Esophagus muscularis mucosa (tissue), 4 donors: ENCODE data around the gene NEK9. TPM values are rescaled to one million over a fixed set of nuclear protein-coding genes. Genes with fewer than 3 reads are reported as not detected.
"Not testable (repeated sequence)": the region's sequence is repeated elsewhere in the genome, so short reads cannot be mapped to it uniquely, and the experiment has no call there.

Experiments
- DNase-seq: peaks from one replicate; pipeline ENCODE4 v3.0.0-alpha.2; 2017; ENCODE audit errors: extremely low spot score
- H3K27ac ChIP-seq, 4 donors: fragments of 200-600 bp; sonication (generic); replicated peaks in 1 of 4; 1 replicate in 3 of 4; 2 replicates in 1 of 4; pipeline ENCODE4 v1.5.1; 2016 to 2019; ENCODE audit warnings: mild to moderate bottlenecking in 1 of 4
- H3K27me3 ChIP-seq, 4 donors: fragments of 200-600 bp; sonication (generic); one replicate each; pipeline versions ENCODE4 v1.5.1 to v1.6.0; 2016 to 2019
- H3K36me3 ChIP-seq, 4 donors: fragments of 200-600 bp; sonication (generic); one replicate each; pipeline ENCODE4 v1.5.1; 2016 to 2019
- H3K4me1 ChIP-seq, 4 donors: fragments of 200-600 bp; sonication (generic); one replicate each; pipeline ENCODE4 v1.5.1; 2016 to 2019
- H3K4me3 ChIP-seq, 4 donors: fragments of 200-600 bp; sonication (generic); 1 replicate in 2 of 4; 2 replicates in 2 of 4; pipeline ENCODE4 v1.5.1; 2016 to 2019; ENCODE audit warnings: mild to moderate bottlenecking in 4 of 4, moderate library complexity in 1 of 4
- H3K9me3 ChIP-seq, 4 donors: fragments of 200-600 bp; sonication (generic); 1 replicate in 3 of 4; 2 replicates in 1 of 4; pipeline ENCODE4 v1.5.1; 2016 to 2019
- CTCF ChIP-seq, 3 experiments: fragments of 200-600 bp in 2 of 3; fragments of 450-650 bp in 1 of 3; sonication (generic) in 2 of 3; IDR thresholded peaks; one replicate each; pipeline ENCODE4 v1.5.1; 2017 to 2019; ENCODE audit warnings: antibody characterized with exemption in 3 of 3, mild to moderate bottlenecking in 2 of 3, moderate library complexity in 1 of 3
- EP300 ChIP-seq: sonication (generic); formaldehyde crosslinking; IDR thresholded peaks from one replicate; pipeline ENCODE4 v1.6.1; 2017; ENCODE audit warnings: antibody characterized with exemption
- POLR2A ChIP-seq: fragments of 450-650 bp; IDR thresholded peaks from one replicate; pipeline ENCODE4 v1.6.1; 2017; ENCODE audit warnings: antibody characterized with exemption, moderate library complexity, mild to moderate bottlenecking, low read depth
- POLR2AphosphoS5 ChIP-seq, 2 donors: sonication (generic); formaldehyde crosslinking; IDR thresholded peaks; one replicate each; pipeline ENCODE4 v1.6.1; 2017; ENCODE audit warnings: antibody characterized with exemption in 2 of 2
- WGBS: methylation state at CpG from one replicate; pipeline ENCODE4 v1.1.5; 2018; 5-methylcytosine and 5-hydroxymethylcytosine counted together
- intact Hi-C: fragments of 100-400 bp; cut with DNase I; formaldehyde crosslinking; loops from one replicate; pipeline ENCODE4 v1.15.1; 2023
- total RNA-seq, 4 donors: library from RNA; depleted of rRNA; stranded (reverse); fragments of >200 nt; gene quantifications; one replicate each; pipeline versions ENCODE4 v1.1.0 to v1.2.1, GENCODE V29; 2016

NEK9 gene
- total RNA-seq, 4 donors from 2014 or later: 52.3 to 111 (median 79.0) TPM

DNA sequence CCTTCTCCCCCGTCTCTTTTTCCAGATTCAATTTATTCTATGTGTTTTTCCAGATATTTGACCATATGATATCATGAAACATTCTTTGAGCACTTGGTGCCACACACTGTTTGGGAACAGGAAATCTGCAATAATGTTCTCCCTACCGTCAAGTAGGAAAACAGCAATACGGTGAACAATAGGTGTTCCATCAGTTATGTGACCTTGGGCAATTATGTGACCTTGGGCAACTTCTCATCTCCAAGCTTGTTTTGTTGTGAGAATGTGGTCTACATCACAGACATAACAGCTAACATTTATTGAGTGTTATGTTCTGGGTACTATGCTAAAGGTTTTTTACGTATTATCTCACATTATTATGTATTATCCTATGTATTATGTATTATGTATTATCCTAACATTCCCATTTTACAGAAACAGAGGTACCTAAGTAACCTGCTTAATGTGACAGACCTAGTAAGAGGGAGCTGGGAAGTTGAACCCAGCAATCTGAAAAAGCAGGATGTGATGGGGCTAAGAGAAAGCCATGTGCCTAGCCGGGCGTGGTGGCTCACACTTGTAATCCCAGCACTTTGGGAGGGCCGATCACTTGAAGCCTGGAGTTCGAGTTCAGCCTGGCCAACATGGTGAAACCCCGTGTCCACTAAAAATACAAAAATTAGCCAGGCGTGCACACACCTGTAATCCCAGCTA is 1.2 kb upstream of the NEK9 start:
- Histone ChIP-seq H3K27ac (peak overlapping the region; percentile 93 to 95 (median 94)), H3K36me3 (peaks cover 0 to 9% (median 7%) of the 10 kb centered on the region in 4 donors), H3K9me3 (no peaks in the 10 kb centered on the region), H3K4me1 (peaks cover 21 to 55% (median 48%) of the 10 kb centered on the region in 4 donors), H3K27me3 (no peaks in the 10 kb centered on the region), H3K4me3 (peak overlapping the region; percentile 73 to 83 (median 80))
- no peak for DNase-seq
- WGBS: 75% methylated on average over 10 of the region's 10 CpGs
- intact Hi-C loops: no loop called here
- TF ChIP-seq POLR2AphosphoS5 (IDR thresholded peaks at IDR 0.05) (no peak), EP300 (no peak), CTCF (IDR thresholded peaks at IDR 0.05) (no peak), POLR2A (no peak)

- Histone ChIP-seq H3K4me1 (peaks cover 21 to 50% (median 43%) of the 10 kb centered on the region in 4 donors), H3K4me3 (peak overlapping the region; percentile 73 to 83 (median 80)), H3K27ac (peak overlapping the region; percentile 93 to 95 (median 94))
- WGBS: 45% methylated on average over 16 of the region's 16 CpGs
- DNase-seq, H3K9me3 ChIP-seq, intact Hi-C loops, H3K27me3 ChIP-seq, H3K36me3 ChIP-seq: not testable (repeated sequence)
Observed at GRCh38 chr14:75127474-75127820, 599 bp upstream of the NEK9 start.

DNA sequence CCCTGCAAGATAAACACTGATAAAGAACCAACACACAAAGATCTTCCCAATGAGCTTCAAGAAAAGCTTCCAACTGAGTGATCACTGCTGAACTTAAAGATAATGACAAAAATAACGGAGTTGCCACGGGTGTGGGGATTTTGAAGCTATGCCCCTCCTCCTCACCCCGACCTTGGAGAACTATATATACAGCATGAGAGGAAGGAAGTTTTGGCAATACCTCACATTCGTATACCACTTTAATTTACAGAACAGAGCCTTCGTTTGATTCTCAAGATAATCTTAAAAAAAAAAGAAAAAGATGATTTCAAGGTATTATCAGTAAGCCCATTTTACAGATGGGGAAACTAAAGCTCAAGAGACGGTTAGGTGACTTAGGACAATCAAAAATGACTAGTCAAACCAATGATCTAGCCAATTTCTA is 715 bp downstream of the NEK9 start:
- no peaks in the 10 kb centered on the region for H3K27me3 ChIP-seq
- no peak for TF ChIP-seq POLR2A
- TF ChIP-seq CTCF (IDR thresholded peaks at IDR 0.05): no peak
- no peak for TF ChIP-seq POLR2AphosphoS5 (IDR thresholded peaks at IDR 0.05)
- TF ChIP-seq EP300: no peak
- H3K4me1 ChIP-seq: peaks cover 21 to 45% (median 43%) of the 10 kb centered on the region in 4 donors
- no peaks in the 10 kb centered on the region for H3K9me3 ChIP-seq
- H3K27ac ChIP-seq: peak overlapping the region; percentile 93 to 95 (median 94)
- DNase-seq: no peak
- intact Hi-C loops: no loop called here
- H3K4me3 ChIP-seq: peak overlapping the region; percentile 73 to 83 (median 80)
- peaks cover 0 to 13% (median 11%) of the 10 kb centered on the region in 4 donors for H3K36me3 ChIP-seq
- WGBS: 1% methylated on average over 6 of the region's 6 CpGs

GRCh38 chr14:75125617-75126016 is 1.2 kb downstream of the NEK9 start:
- Histone ChIP-seq H3K9me3 (no peaks in the 10 kb centered on the region), H3K4me1 (peaks cover 21 to 45% (median 43%) of the 10 kb centered on the region in 4 donors), H3K4me3 (peak overlapping the region; percentile 73 to 83 (median 80)), H3K27ac (peak overlapping the region in 1 of 4 donors; percentile 95), H3K27me3 (no peaks in the 10 kb centered on the region), H3K36me3 (peaks cover 0 to 17% (median 14%) of the 10 kb centered on the region in 4 donors)
- WGBS: 62% methylated on average over 5 of the region's 5 CpGs
- TF ChIP-seq CTCF (IDR thresholded peaks at IDR 0.05): no peak
- no peak for TF ChIP-seq EP300
- TF ChIP-seq POLR2A: no peak
- no peak for TF ChIP-seq POLR2AphosphoS5 (IDR thresholded peaks at IDR 0.05)
- no peak for DNase-seq
- intact Hi-C loops: no loop called here

GRCh38 chr14:75123991-75124390 is 2.9 kb downstream of the NEK9 start:
- Histone ChIP-seq H3K9me3 (no peaks in the 10 kb centered on the region), H3K27ac (peak overlapping the region in 1 of 4 donors; percentile 7), H3K27me3 (no peaks in the 10 kb centered on the region), H3K4me3 (no peak overlapping the region), H3K4me1 (peaks cover 21 to 45% (median 43%) of the 10 kb centered on the region in 4 donors), H3K36me3 (peaks cover 0 to 27% (median 18%) of the 10 kb centered on the region in 4 donors)
- TF ChIP-seq POLR2A: no peak
- TF ChIP-seq POLR2AphosphoS5 (IDR thresholded peaks at IDR 0.05): peak; percentile 54 to 69
- no peak for TF ChIP-seq EP300
- TF ChIP-seq CTCF (IDR thresholded peaks at IDR 0.05): no peak
- intact Hi-C loops: no loop called here
- no peak for DNase-seq
- 30% methylated on average over 6 of the region's 7 CpGs for WGBS
